Liver (tissue), 9 donors: ENCODE data around the gene NR1I3. TPM values are rescaled to one million over a fixed set of nuclear protein-coding genes. Genes with fewer than 3 reads are reported as not detected.

Experiments
- DNase-seq: peaks from one replicate; pipeline ENCODE4 v3.0.0-alpha.2; 2017; ENCODE audit warnings: low spot score
- H3K27ac ChIP-seq, 2 donors: one replicate each; pipeline ENCODE4 v1.7.0; 2013; ENCODE audit warnings: inconsistent platforms in 2 of 2, low read length in 2 of 2, control low read depth in 1 of 2, low read depth in 1 of 2, mild to moderate bottlenecking in 1 of 2
- H3K27me3 ChIP-seq, 4 donors: one replicate each; pipeline versions ENCODE4 v1.6.1 to v1.7.0; 2013; ENCODE audit warnings: low read length in 3 of 4, inconsistent platforms in 1 of 4, mild to moderate bottlenecking in 1 of 4, moderate library complexity in 1 of 4; ENCODE audit not compliant: control insufficient read depth in 4 of 4, insufficient read depth in 4 of 4
- H3K36me3 ChIP-seq, 4 donors: one replicate each; pipeline versions ENCODE4 v1.6.1 to v1.7.0; 2013; ENCODE audit warnings: low read length in 3 of 4, mild to moderate bottlenecking in 3 of 4, low read depth in 1 of 4, moderate library complexity in 1 of 4; ENCODE audit not compliant: control insufficient read depth in 4 of 4, insufficient read depth in 3 of 4
- H3K4me1 ChIP-seq, 4 donors: one replicate each; pipeline versions ENCODE4 v1.6.1 to v1.7.0; 2013; ENCODE audit warnings: low read length in 3 of 4, mild to moderate bottlenecking in 3 of 4, moderate library complexity in 1 of 4; ENCODE audit not compliant: control insufficient read depth in 4 of 4, insufficient read depth in 4 of 4
- H3K4me3 ChIP-seq, 3 donors: one replicate each; pipeline versions ENCODE4 v1.6.1 to v1.7.0; 2013; ENCODE audit warnings: low read length in 3 of 3, control low read depth in 1 of 3, low read depth in 1 of 3, mild to moderate bottlenecking in 1 of 3
- H3K9ac ChIP-seq, 2 donors: one replicate each; pipeline ENCODE4 v1.7.0; 2013; ENCODE audit warnings: low read length in 2 of 2, mild to moderate bottlenecking in 2 of 2, moderate library complexity in 2 of 2, control low read depth in 1 of 2, low read depth in 1 of 2
- H3K9me3 ChIP-seq, 4 donors: one replicate each; pipeline versions ENCODE4 v1.6.1 to v1.7.0; 2013; ENCODE audit warnings: low read length in 3 of 4; ENCODE audit not compliant: control insufficient read depth in 4 of 4
- RAD21 ChIP-seq, 2 donors: IDR thresholded peaks; 2 replicates each; pipeline ENCODE4 v1.6.1; 2016; ENCODE audit warnings: antibody characterized with exemption in 2 of 2, mild to moderate bottlenecking in 2 of 2
- RXRA ChIP-seq, 2 donors: IDR thresholded peaks; 2 replicates each; pipeline ENCODE4 v1.6.1; 2017 to 2018; ENCODE audit warnings: antibody characterized with exemption in 2 of 2, mild to moderate bottlenecking in 1 of 2
- SP1 ChIP-seq: IDR thresholded peaks from 2 replicates; pipeline ENCODE4 v1.6.1; 2018; ENCODE audit warnings: antibody characterized with exemption, mild to moderate bottlenecking
- YY1 ChIP-seq: IDR thresholded peaks from 2 replicates; pipeline ENCODE4 v1.6.1; 2016; ENCODE audit warnings: antibody characterized with exemption, mild to moderate bottlenecking
- WGBS: extraction: QIAGEN DNeasy Blood & Tissue Kit; methylation state at CpG from one replicate; pipeline ENCODE4 v1.1.7; 2013; 5-methylcytosine and 5-hydroxymethylcytosine counted together
- polyA plus RNA-seq, 2 donors: library from polyadenylated mRNA; stranded (reverse) in 1 of 2; unstranded in 1 of 2; fragments of 200-250 nt in 1 of 2; fragments of >200 nt in 1 of 2; fragmentation: Nextera tagmentation in 1 of 2; extraction: Ambion mirVana in 1 of 2; gene quantifications; one replicate each; pipeline versions ENCODE4 v1.2.1 to v1.2.3, GENCODE V29; 2013 to 2015
- total RNA-seq, 2 donors: library from RNA; depleted of rRNA; stranded (reverse); fragments of >200 nt; gene quantifications; one replicate each; pipeline ENCODE4 v1.2.3, GENCODE V29; 2014
- TF ChIP-seq, protein P1 (sequence below): fragments of 150-350 bp; IDR thresholded peaks from 2 replicates; pipeline ENCODE4 v1.5.1; 2017; ENCODE audit warnings: improper control_type of control experiment, low read depth, low read length; ENCODE audit not compliant: missing input control
- TF ChIP-seq, protein P2 (sequence below): IDR thresholded peaks from 2 replicates; pipeline ENCODE4 v1.6.1; 2016; ENCODE audit warnings: antibody characterized with exemption, mild to moderate bottlenecking
- donor health status: healthy.
- donor health status: healthy.
- donor health status: healthy.
- donor health status: healthy.
- donor health status: healthy.

Gene NR1I3
- total and polyA plus RNA-seq, 4 donors, result 10.4 to 128 (median 47.7) TPM

DNA sequence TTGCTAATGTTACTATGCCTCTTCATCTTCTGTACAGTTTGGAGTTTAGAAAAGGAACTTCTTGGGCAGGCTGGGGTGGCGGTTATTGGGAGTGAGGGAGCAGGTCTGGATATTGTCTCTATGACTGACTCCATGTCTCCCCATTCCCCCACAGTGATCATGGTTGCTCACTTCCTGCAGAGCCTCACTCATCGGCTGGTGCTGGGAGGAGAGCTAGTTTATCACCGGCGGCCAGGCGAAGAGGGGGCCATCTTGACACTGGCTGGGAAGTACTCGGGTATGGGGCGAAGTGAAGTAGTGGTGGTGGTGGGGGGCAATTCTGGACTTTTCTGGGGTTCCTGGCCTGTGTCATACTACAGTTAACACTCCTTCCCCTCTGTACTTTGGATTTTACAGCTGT lies 10.0 kb downstream of the NR1I3 start (continued):
- TF ChIP-seq, protein P1, sequence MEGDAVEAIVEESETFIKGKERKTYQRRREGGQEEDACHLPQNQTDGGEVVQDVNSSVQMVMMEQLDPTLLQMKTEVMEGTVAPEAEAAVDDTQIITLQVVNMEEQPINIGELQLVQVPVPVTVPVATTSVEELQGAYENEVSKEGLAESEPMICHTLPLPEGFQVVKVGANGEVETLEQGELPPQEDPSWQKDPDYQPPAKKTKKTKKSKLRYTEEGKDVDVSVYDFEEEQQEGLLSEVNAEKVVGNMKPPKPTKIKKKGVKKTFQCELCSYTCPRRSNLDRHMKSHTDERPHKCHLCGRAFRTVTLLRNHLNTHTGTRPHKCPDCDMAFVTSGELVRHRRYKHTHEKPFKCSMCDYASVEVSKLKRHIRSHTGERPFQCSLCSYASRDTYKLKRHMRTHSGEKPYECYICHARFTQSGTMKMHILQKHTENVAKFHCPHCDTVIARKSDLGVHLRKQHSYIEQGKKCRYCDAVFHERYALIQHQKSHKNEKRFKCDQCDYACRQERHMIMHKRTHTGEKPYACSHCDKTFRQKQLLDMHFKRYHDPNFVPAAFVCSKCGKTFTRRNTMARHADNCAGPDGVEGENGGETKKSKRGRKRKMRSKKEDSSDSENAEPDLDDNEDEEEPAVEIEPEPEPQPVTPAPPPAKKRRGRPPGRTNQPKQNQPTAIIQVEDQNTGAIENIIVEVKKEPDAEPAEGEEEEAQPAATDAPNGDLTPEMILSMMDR, result no peak

DNA sequence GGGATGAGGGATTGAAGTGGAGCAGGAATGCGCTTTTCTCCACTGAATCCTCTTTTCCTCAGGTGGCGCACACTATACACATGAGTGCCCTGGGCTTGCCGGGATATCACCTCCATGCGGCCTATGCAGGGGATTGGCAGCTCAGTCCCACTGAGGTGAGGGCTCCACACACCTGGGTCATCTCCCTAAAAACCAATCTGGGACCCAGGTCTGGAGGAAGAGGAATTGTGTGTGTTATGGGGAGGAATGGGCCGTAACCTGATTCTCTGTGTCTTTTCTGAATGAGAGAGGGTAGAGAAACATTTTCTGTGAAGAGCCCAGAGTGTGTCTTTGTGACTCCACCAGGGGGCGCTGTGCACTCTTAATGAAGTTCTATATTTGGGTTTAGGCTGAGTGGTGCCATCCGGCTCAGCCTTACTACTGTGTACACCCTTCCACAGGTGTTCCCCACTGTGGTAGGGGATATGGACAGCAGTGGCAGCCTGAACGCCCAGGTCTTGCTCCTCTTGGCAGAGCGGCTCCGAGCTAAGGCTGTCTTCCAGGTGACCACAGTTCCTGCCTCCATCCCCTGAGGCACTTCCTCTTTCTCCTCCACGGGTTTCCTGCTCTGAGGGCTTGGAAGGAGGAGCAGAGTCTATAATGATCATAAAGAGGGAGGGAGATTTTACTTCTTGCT lies 10.7 kb downstream of the NR1I3 start:
- peak overlapping the region; percentile 24 to 38 for H3K9ac ChIP-seq
- no peaks in the 10 kb centered on the region for H3K9me3 ChIP-seq
- H3K27me3 ChIP-seq, result no peaks in the 10 kb centered on the region
- TF ChIP-seq, protein P1, result peak; percentile 86
- TF ChIP-seq, protein P2, sequence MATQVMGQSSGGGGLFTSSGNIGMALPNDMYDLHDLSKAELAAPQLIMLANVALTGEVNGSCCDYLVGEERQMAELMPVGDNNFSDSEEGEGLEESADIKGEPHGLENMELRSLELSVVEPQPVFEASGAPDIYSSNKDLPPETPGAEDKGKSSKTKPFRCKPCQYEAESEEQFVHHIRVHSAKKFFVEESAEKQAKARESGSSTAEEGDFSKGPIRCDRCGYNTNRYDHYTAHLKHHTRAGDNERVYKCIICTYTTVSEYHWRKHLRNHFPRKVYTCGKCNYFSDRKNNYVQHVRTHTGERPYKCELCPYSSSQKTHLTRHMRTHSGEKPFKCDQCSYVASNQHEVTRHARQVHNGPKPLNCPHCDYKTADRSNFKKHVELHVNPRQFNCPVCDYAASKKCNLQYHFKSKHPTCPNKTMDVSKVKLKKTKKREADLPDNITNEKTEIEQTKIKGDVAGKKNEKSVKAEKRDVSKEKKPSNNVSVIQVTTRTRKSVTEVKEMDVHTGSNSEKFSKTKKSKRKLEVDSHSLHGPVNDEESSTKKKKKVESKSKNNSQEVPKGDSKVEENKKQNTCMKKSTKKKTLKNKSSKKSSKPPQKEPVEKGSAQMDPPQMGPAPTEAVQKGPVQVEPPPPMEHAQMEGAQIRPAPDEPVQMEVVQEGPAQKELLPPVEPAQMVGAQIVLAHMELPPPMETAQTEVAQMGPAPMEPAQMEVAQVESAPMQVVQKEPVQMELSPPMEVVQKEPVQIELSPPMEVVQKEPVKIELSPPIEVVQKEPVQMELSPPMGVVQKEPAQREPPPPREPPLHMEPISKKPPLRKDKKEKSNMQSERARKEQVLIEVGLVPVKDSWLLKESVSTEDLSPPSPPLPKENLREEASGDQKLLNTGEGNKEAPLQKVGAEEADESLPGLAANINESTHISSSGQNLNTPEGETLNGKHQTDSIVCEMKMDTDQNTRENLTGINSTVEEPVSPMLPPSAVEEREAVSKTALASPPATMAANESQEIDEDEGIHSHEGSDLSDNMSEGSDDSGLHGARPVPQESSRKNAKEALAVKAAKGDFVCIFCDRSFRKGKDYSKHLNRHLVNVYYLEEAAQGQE, result no peak
- peak; percentile 28 for TF ChIP-seq SP1
- peak; percentile 86 to 90 for TF ChIP-seq RAD21 (IDR thresholded peaks at IDR 0.05)
- DNase-seq, result peak; percentile 89
- H3K4me3 ChIP-seq, result peak overlapping the region in 2 of 3 donors; percentile 43 to 59
- 23% methylated on average over 11 of the region's 11 CpGs for WGBS
- H3K27ac ChIP-seq, result peak overlapping the region; percentile 86 to 87
- peaks cover 0 to 51% (median 25%) of the 10 kb centered on the region in 4 donors for H3K4me1 ChIP-seq
- H3K36me3 ChIP-seq, result peaks cover 4 to 24% (median 16%) of the 10 kb centered on the region in 4 donors

DNA sequence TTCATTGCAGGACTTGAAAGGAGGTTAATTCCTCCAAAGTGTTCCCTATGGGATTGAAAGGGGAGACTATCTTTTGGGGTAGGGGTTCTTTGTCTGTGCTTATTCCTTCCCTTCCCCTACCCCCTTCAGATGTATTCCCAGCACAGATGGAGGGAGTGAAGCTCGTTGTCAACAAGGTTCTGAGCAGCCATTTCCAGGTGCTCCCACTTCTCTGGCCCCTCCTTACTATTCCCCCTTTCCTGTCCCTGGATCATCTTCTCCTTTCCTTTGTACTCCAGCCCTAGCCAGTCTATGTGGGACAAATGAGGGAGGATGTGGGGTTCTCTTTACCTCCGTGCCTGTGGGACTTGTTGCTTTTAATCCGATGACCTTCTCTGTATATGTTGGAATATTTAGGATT lies 11.2 kb downstream of the NR1I3 start:
- H3K4me3 ChIP-seq, result peak overlapping the region; percentile 20 to 72 (median 59)
- no peaks in the 10 kb centered on the region for H3K9me3 ChIP-seq
- peaks cover 4 to 23% (median 18%) of the 10 kb centered on the region in 4 donors for H3K36me3 ChIP-seq
- H3K4me1 ChIP-seq, result peaks cover 0 to 51% (median 25%) of the 10 kb centered on the region in 4 donors
- DNase-seq, result no peak
- 32% methylated on average over 3 of the region's 3 CpGs for WGBS
- peak overlapping the region; percentile 24 to 38 for H3K9ac ChIP-seq
- TF ChIP-seq RXRA (IDR thresholded peaks at IDR 0.05) (no peak), YY1 (no peak)
- TF ChIP-seq, protein P1, result no peak
- TF ChIP-seq, protein P2, result no peak
- H3K27me3 ChIP-seq, result no peaks in the 10 kb centered on the region
- H3K27ac ChIP-seq, result peak overlapping the region; percentile 86 to 87
